ENCODE data around the gene CLIP2. TPM values are rescaled to one million over a fixed set of nuclear protein-coding genes. Genes with fewer than 3 reads are reported as not detected.

CLIP2 gene
- total RNA-seq, 1 experiment from 2014 or later: 14.2 TPM

DNA sequence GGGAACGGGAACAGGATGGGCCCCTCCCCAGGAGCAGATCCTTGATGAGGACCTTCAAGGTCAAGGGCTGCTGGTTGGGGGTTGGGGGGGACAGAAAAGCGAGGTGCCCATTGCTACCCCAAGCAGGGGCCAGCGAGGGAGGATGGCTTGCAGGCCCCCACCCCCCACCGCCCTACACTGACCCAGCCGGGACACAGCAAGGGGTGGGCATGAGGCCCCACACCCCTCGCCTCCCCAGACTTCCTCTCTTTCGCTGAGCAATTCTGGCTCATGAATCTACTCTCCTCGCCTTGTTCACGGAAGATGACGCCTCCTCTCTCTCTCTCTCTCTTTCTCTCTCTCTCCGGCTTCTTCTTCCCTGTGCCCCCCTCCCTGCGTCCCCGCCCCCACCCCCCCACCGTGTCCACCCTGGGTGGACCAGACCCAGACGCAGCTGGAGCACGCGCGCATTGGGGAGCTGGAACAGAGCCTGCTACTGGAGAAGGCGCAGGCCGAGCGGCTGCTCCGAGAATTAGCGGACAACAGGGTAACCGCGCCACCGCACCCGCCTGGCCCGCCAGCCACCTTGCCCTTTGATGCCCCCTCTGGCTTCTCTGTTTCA lies 83.4 kb downstream of the CLIP2 start:
- intact Hi-C loops (cut with micrococcal nuclease): no loop called here
- ChIA-PET CTCF (interaction anchor here (0.6 kb wide), 1 partner anchor 96 kb away, joined by 4 read pairs; no protein-coding TSS in a partner anchor), POLR2A (no interaction called here)
- TF ChIP-seq CTCF (IDR thresholded peaks at IDR 0.05; ENCODE audit: unreplicated experiment): no peak
- no TSS peak for BruUV-seq (replicated peaks)
- no peaks in the 10 kb centered on the region for H3K9me3 Mint-ChIP-seq (ENCODE audit: unreplicated experiment)
- no peak for DNase-seq (ENCODE audit: unreplicated experiment)
- H3K27me3 Mint-ChIP-seq (ENCODE audit: insufficient read depth, unreplicated experiment): no peaks in the 10 kb centered on the region
- no peaks in the 10 kb centered on the region for H3K4me1 Mint-ChIP-seq (ENCODE audit: insufficient read depth, unreplicated experiment)
- H3K36me3 Mint-ChIP-seq (ENCODE audit: insufficient read depth, unreplicated experiment): no peaks in the 10 kb centered on the region
- peak overlapping the region; percentile 54 for H3K27ac Mint-ChIP-seq (ENCODE audit: low read depth, unreplicated experiment)
- no peak overlapping the region for H3K4me3 Mint-ChIP-seq (ENCODE audit: unreplicated experiment)

- CTCF ChIA-PET: interaction anchor here (0.5 to 0.6 kb wide), 2 partner anchors 76 to 163 kb away, joined by 3 read pairs; no protein-coding TSS in a partner anchor
- BruUV-seq (replicated peaks): no TSS peak
- no peaks in the 10 kb centered on the region for H3K9me3 Mint-ChIP-seq (ENCODE audit: unreplicated experiment)
- POLR2A ChIA-PET: interaction anchor here (0.7 kb wide), 1 partner anchor 61 kb away, joined by 3 read pairs; no protein-coding TSS in a partner anchor
- H3K27ac Mint-ChIP-seq (ENCODE audit: low read depth, unreplicated experiment): no peak overlapping the region
- no peaks in the 10 kb centered on the region for H3K27me3 Mint-ChIP-seq (ENCODE audit: insufficient read depth, unreplicated experiment)
- H3K4me1 Mint-ChIP-seq (ENCODE audit: insufficient read depth, unreplicated experiment): no peaks in the 10 kb centered on the region
- H3K4me3 Mint-ChIP-seq (ENCODE audit: unreplicated experiment): no peak overlapping the region
- no peak for TF ChIP-seq CTCF (IDR thresholded peaks at IDR 0.05; ENCODE audit: unreplicated experiment)
- H3K36me3 Mint-ChIP-seq (ENCODE audit: insufficient read depth, unreplicated experiment): no peaks in the 10 kb centered on the region
- intact Hi-C loops (cut with micrococcal nuclease): no loop called here
- DNase-seq (ENCODE audit: unreplicated experiment): no peak
Measured at GRCh38 chr7:74373536-74373935, 84.3 kb downstream of the CLIP2 start.

DNA sequence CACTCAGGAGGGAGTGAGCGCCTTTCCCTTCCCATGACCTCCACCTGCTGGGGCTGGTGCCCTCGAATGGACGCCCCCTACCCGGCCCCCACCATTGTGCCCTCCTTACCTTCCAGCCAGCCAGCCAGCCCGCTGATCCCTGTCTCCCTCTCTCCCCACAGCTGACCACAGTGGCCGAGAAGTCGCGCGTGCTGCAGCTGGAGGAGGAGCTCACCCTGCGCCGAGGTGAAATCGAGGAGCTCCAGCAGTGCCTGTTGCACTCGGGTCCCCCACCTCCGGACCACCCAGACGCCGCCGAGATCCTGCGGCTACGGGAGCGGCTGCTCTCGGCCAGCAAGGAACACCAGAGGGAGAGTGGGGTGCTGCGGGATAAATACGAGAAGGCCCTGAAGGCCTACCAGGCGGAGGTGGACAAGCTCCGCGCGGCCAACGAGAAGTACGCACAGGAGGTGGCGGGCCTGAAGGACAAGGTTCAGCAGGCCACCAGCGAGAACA lies 86.6 kb downstream of the CLIP2 start:
- no peak for TF ChIP-seq CTCF (IDR thresholded peaks at IDR 0.05; ENCODE audit: unreplicated experiment)
- CTCF ChIA-PET: interaction anchor here (0.6 kb wide), 1 partner anchor 648 kb away, joined by 3 read pairs; no protein-coding TSS in a partner anchor
- H3K9me3 Mint-ChIP-seq (ENCODE audit: unreplicated experiment): no peaks in the 10 kb centered on the region
- no peaks in the 10 kb centered on the region for H3K27me3 Mint-ChIP-seq (ENCODE audit: insufficient read depth, unreplicated experiment)
- no peaks in the 10 kb centered on the region for H3K36me3 Mint-ChIP-seq (ENCODE audit: insufficient read depth, unreplicated experiment)
- BruUV-seq (replicated peaks): no TSS peak
- intact Hi-C loops (cut with micrococcal nuclease): no loop called here
- DNase-seq (ENCODE audit: unreplicated experiment): no peak
- no peaks in the 10 kb centered on the region for H3K4me1 Mint-ChIP-seq (ENCODE audit: insufficient read depth, unreplicated experiment)
- no peak overlapping the region for H3K27ac Mint-ChIP-seq (ENCODE audit: low read depth, unreplicated experiment)
- POLR2A ChIA-PET: no interaction called here
- H3K4me3 Mint-ChIP-seq (ENCODE audit: unreplicated experiment): no peak overlapping the region

GRCh38 chr7:74376256-74377036 lies 87.2 kb downstream of the CLIP2 start:
- Mint-ChIP-seq H3K27ac (ENCODE audit: low read depth, unreplicated experiment) (no peak overlapping the region), H3K4me3 (ENCODE audit: unreplicated experiment) (no peak overlapping the region), H3K4me1 (ENCODE audit: insufficient read depth, unreplicated experiment) (no peaks in the 10 kb centered on the region), H3K27me3 (ENCODE audit: insufficient read depth, unreplicated experiment) (no peaks in the 10 kb centered on the region), H3K36me3 (ENCODE audit: insufficient read depth, unreplicated experiment) (no peaks in the 10 kb centered on the region), H3K9me3 (ENCODE audit: unreplicated experiment) (no peaks in the 10 kb centered on the region)
- no TSS peak for BruUV-seq (replicated peaks)
- CTCF ChIA-PET: interaction anchor here (0.6 kb wide), 1 partner anchor 648 kb away, joined by 3 read pairs; no protein-coding TSS in a partner anchor
- TF ChIP-seq CTCF (IDR thresholded peaks at IDR 0.05; ENCODE audit: unreplicated experiment): no peak
- no peak for DNase-seq (ENCODE audit: unreplicated experiment)
- intact Hi-C loops (cut with micrococcal nuclease): no loop called here
- POLR2A ChIA-PET: no interaction called here

All from MCF 10A (cell line).